ENCODE results near the gene RFFL. TPM values are rescaled to one million over a fixed set of nuclear protein-coding genes. Genes with fewer than 3 reads are reported as not detected.
"Not testable (repeated sequence)": the region's sequence is repeated elsewhere in the genome, so short reads cannot be mapped to it uniquely, and the experiment has no call there.

The RFFL gene
- total RNA-seq, 2 donors from 2014 or later = 12.2 to 20.1 TPM

GRCh38 chr17:35046245-35046644 is 17.3 kb downstream of the RFFL start:
- H3K27ac ChIP-seq = no peak overlapping the region

DNA sequence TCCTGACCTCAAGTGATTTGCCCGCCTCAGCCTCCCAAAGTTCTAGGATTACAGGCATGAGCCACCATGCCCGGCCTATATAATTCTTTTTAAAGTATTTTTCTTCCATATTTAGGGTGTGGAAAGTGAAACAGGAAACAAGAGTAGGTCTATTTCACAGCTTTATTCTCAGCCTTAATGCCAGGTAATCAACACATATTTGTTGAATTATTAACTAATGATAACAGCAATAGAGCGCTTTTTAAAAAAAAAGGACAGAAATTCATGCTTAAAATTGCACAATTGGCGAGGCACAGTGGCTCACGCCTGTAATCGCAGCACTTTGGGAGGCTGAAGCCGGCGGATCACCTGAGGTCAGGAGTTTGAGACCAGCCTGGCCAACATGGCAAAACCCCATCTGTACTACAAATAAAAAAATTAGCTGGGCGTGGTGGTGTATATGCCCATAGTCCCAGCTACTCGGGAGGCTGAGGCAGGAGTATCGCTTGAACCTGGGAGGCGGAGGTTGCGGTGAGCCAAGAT is 18.0 kb downstream of the RFFL start:
- not testable (repeated sequence) for H3K27me3 ChIP-seq; H3K4me3 ChIP-seq; H3K27ac ChIP-seq; H3K36me3 ChIP-seq; DNase-seq (ENCODE audit: low spot score); H3K4me1 ChIP-seq; H3K9me3 ChIP-seq

More at GRCh38 chr17:35046245-35046644, 17.3 kb downstream of the RFFL start:
- TF ChIP-seq CTCF (IDR thresholded peaks at IDR 0.05) = no peak
- Histone ChIP-seq H3K4me3 (no peak overlapping the region), H3K36me3 (no peaks in the 10 kb centered on the region), H3K4me1 (peaks cover 0 to 11% of the 10 kb centered on the region in 2 donors), H3K9me3 (no peaks in the 10 kb centered on the region), H3K27me3 (no peaks in the 10 kb centered on the region)
- no peak for DNase-seq (ENCODE audit: low spot score)

DNA sequence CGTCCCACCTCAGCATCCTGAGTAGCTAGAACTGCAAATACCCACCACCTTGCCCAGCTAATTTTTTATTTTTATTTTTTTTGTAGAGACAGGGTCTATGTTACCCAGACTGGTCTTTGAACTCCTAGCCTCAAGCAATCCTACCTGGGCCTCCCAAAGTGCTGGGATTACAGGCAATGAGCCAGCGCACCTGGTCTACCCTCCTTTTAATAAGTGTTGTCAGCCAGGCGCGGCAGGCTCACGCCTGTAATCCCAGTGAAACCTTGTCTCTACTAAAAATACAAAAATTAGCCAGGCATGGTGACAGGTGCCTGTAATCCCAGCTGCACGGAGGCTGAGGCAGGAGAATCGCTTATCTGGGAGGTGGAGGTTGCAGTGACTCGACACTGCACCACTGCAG is 19.3 kb downstream of the RFFL start:
- no peaks in the 10 kb centered on the region for H3K9me3 ChIP-seq
- no peaks in the 10 kb centered on the region for H3K4me1 ChIP-seq
- no peaks in the 10 kb centered on the region for H3K36me3 ChIP-seq
- H3K27me3 ChIP-seq = no peaks in the 10 kb centered on the region
- no peak overlapping the region for H3K27ac ChIP-seq
- no peak for TF ChIP-seq CTCF (IDR thresholded peaks at IDR 0.05)
- H3K4me3 ChIP-seq = no peak overlapping the region
- DNase-seq (ENCODE audit: low spot score) = no peak

- no peaks in the 10 kb centered on the region for H3K36me3 ChIP-seq
- H3K27me3 ChIP-seq = no peaks in the 10 kb centered on the region
- no peaks in the 10 kb centered on the region for H3K9me3 ChIP-seq
- no peaks in the 10 kb centered on the region for H3K4me1 ChIP-seq
- no peak for TF ChIP-seq CTCF (IDR thresholded peaks at IDR 0.05)
- DNase-seq (ENCODE audit: low spot score) = no peak
- H3K27ac ChIP-seq = no peak overlapping the region
- H3K4me3 ChIP-seq = no peak overlapping the region
Observed at GRCh38 chr17:35041390-35041789, 22.1 kb downstream of the RFFL start.

DNA sequence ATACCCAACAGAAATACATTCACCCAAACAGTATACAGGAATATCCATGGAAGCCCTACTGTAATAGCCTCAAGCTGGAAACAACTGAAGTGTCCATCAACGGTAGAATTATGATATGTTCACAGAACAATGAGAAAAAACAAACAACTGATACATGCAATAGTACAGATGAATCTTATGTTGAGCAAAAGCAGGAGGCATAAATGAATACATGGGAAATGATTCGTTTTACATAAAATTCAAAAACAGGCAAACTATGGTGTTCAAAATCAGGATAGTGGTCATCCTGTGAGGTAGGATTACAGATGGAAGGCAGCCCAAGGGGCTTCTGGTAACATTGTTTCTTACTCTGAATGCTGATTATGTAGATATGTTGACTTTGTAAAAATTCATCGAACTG is 25.1 kb downstream of the RFFL start:
- no peak for DNase-seq (ENCODE audit: low spot score)
- no peaks in the 10 kb centered on the region for H3K9me3 ChIP-seq
- no peaks in the 10 kb centered on the region for H3K36me3 ChIP-seq
- TF ChIP-seq CTCF (IDR thresholded peaks at IDR 0.05) = no peak
- no peak overlapping the region for H3K27ac ChIP-seq
- no peaks in the 10 kb centered on the region for H3K27me3 ChIP-seq
- H3K4me1 ChIP-seq = no peaks in the 10 kb centered on the region
- H3K4me3 ChIP-seq = no peak overlapping the region

DNA sequence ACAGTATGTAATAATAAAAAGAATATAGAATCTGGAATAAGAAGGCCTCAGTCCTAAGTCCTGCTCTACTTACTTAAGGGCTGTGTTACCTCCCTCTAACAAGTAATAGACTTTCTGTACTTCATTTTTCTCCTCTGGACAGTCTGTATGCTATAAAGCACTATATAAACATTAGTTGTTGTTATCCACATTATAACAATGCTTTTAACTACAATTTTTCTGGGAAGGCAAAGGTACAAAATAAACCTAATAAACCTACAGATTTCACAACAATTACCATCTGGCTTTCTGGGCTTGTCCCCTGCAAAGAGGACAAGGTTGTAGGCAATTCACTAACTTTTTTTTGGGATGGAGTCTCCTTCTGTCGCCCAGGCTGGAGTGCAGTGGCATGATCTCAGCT is 32.7 kb downstream of the RFFL start:
- H3K27ac ChIP-seq = no peak overlapping the region
- H3K36me3 ChIP-seq = no peaks in the 10 kb centered on the region
- TF ChIP-seq CTCF (IDR thresholded peaks at IDR 0.05) = no peak
- H3K9me3 ChIP-seq = no peaks in the 10 kb centered on the region
- no peak for DNase-seq (ENCODE audit: low spot score)
- no peak overlapping the region for H3K4me3 ChIP-seq
- H3K27me3 ChIP-seq = no peaks in the 10 kb centered on the region
- no peaks in the 10 kb centered on the region for H3K4me1 ChIP-seq

Measured in right atrium auricular region (tissue), 2 donors.